Fibroblast of lung (primary cell): Measurements from ENCODE around the gene CYS1. TPM values are rescaled to one million over a fixed set of nuclear protein-coding genes. Genes with fewer than 3 reads are reported as not detected.

Experiments used
- DNase-seq, 2 donors: peaks; one replicate each; pipeline versions ENCODE4 v3.0.0 to v3.0.0-alpha.2; 2010; ENCODE audit warnings: low read depth in 2 of 2
- H2AFZ ChIP-seq: 2 replicates; pipeline ENCODE4 v1.5.1; 2012; ENCODE audit warnings: low read length, control low read depth, inconsistent platforms
- H3K27ac ChIP-seq: 2 replicates; pipeline ENCODE4 v1.5.1; 2011; ENCODE audit warnings: low read length, control low read depth; ENCODE audit not compliant: insufficient read depth
- H3K27me3 ChIP-seq: 2 replicates; pipeline ENCODE4 v1.5.1; 2011; ENCODE audit warnings: mild to moderate bottlenecking, low read length; ENCODE audit not compliant: control insufficient read depth, insufficient read depth
- H3K36me3 ChIP-seq: 2 replicates; pipeline ENCODE4 v1.5.1; 2011; ENCODE audit warnings: low read length; ENCODE audit not compliant: control insufficient read depth, insufficient read depth
- H3K4me1 ChIP-seq: 2 replicates; pipeline ENCODE4 v1.5.1; 2011; ENCODE audit warnings: low read length; ENCODE audit not compliant: control insufficient read depth, insufficient read depth; ENCODE audit errors: extremely low read depth
- H3K4me2 ChIP-seq: 2 replicates; pipeline ENCODE4 v1.5.1; 2011; ENCODE audit warnings: low read length, control low read depth; ENCODE audit not compliant: insufficient read depth; ENCODE audit errors: extremely low read depth
- H3K4me3 ChIP-seq, 4 experiments: fragments of 200-600 bp in 1 of 4; sonication (generic) in 1 of 4; replicated peaks in 1 of 4; 2 replicates each; pipeline ENCODE4 v1.5.1; 2011 to 2016; ENCODE audit warnings: low read length in 4 of 4, low read depth in 3 of 4, mild to moderate bottlenecking in 3 of 4, control low read depth in 2 of 4, inconsistent platforms in 1 of 4, mixed read lengths in 1 of 4; ENCODE audit not compliant: insufficient read depth in 1 of 4; ENCODE audit errors: control extremely low read depth in 1 of 4
- H3K79me2 ChIP-seq: 2 replicates; pipeline ENCODE4 v1.5.1; 2012; ENCODE audit warnings: mild to moderate bottlenecking, low read length, inconsistent platforms; ENCODE audit not compliant: control insufficient read depth, insufficient read depth
- H3K9ac ChIP-seq: 2 replicates; pipeline ENCODE4 v1.5.1; 2011; ENCODE audit warnings: mild to moderate bottlenecking, low read length, control low read depth; ENCODE audit not compliant: insufficient read depth
- H3K9me3 ChIP-seq: 2 replicates; pipeline ENCODE4 v1.5.1; 2012; ENCODE audit warnings: low read depth, low read length; ENCODE audit not compliant: control insufficient read depth, insufficient read depth
- H4K20me1 ChIP-seq: 2 replicates; pipeline ENCODE4 v1.5.1; 2011; ENCODE audit warnings: low read length; ENCODE audit not compliant: control insufficient read depth, insufficient read depth; ENCODE audit errors: extremely low read depth
- EZH2 ChIP-seq: IDR thresholded peaks from 2 replicates; pipeline ENCODE4 v1.5.1; 2012; ENCODE audit warnings: low read length, control low read depth, mild to moderate bottlenecking; ENCODE audit errors: missing control alignments
- polyA plus RNA-seq, 2 donors: library from polyadenylated mRNA; depleted of rRNA in 1 of 2; stranded (reverse) in 1 of 2; unstranded in 1 of 2; fragments of >200 nt; gene quantifications; 2 replicates each; pipeline ENCODE4 v1.2.1, GENCODE V29; 2011 to 2012; ENCODE audit warnings: missing spikeins in 1 of 2
- total RNA-seq: library from RNA; depleted of rRNA; stranded (reverse); fragments of >200 nt; gene quantifications from 2 replicates; pipeline ENCODE4 v1.2.1, GENCODE V29; 2014
- TF ChIP-seq, protein P1 (sequence below), 2 donors: IDR thresholded peaks in 1 of 2; conservative IDR thresholded peaks in 1 of 2; 1 replicate in 1 of 2; 2 replicates in 1 of 2; pipeline ENCODE4 v1.5.1; 2011 to 2012; ENCODE audit warnings: low read length in 2 of 2, control low read depth in 1 of 2, inconsistent platforms in 1 of 2, low read depth in 1 of 2, mild to moderate bottlenecking in 1 of 2

The CYS1 gene
- total and polyA plus RNA-seq, 2 donors (not counting 1 experiment from before 2014, with no cell fraction given) = 0.31 to 5.1 TPM

DNA sequence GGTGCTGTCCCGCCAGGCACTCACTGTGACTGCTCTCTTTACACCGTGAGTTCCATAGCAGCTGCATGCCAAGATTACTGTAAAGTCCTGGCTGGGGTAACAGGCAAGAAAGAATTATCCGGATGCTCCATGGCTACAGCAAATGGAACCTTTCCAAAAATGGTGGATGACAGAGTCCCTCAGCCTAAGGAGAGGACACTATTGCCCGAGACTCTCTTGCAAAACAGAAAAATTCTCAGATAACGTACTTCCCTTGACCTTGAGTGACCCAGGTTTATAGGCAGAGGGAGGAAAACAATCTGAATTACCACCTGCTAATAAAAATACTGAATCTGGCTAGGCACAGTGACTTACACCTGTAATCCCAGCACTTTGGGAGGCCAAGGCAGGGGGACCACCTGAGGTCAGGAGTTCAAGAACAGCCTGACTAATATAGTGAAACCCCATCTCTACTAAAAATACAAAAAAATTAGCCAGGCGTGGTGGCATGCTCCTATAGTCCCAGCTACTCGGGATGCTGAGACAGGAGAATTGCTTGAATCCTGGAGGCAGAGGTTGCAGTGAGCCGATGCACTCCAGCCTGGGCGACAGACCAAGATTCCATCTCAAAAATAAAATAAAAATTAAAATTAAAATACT is 4.5 kb downstream of the CYS1 start:
- Histone ChIP-seq H3K27me3 (peaks cover 29% of the 10 kb centered on the region), H3K79me2 (no peaks in the 10 kb centered on the region), H3K27ac (no peak overlapping the region), H3K9me3 (no peaks in the 10 kb centered on the region), H3K4me1 (no peaks in the 10 kb centered on the region), H4K20me1 (no peaks in the 10 kb centered on the region), H2AFZ (no peak overlapping the region), H3K4me2 (no peak overlapping the region), H3K4me3 (no peak overlapping the region), H3K9ac (no peak overlapping the region), H3K36me3 (no peaks in the 10 kb centered on the region)
- DNase-seq = no peak
- no peak for TF ChIP-seq EZH2
- TF ChIP-seq, protein P1, sequence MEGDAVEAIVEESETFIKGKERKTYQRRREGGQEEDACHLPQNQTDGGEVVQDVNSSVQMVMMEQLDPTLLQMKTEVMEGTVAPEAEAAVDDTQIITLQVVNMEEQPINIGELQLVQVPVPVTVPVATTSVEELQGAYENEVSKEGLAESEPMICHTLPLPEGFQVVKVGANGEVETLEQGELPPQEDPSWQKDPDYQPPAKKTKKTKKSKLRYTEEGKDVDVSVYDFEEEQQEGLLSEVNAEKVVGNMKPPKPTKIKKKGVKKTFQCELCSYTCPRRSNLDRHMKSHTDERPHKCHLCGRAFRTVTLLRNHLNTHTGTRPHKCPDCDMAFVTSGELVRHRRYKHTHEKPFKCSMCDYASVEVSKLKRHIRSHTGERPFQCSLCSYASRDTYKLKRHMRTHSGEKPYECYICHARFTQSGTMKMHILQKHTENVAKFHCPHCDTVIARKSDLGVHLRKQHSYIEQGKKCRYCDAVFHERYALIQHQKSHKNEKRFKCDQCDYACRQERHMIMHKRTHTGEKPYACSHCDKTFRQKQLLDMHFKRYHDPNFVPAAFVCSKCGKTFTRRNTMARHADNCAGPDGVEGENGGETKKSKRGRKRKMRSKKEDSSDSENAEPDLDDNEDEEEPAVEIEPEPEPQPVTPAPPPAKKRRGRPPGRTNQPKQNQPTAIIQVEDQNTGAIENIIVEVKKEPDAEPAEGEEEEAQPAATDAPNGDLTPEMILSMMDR (conservative IDR thresholded peaks at IDR 0.05 in 1 of 2, IDR thresholded peaks at IDR 0.05 in 1 of 2; ENCODE audit: low read depth in 1 of 2, low read length in 2 of 2) = no peak

DNA sequence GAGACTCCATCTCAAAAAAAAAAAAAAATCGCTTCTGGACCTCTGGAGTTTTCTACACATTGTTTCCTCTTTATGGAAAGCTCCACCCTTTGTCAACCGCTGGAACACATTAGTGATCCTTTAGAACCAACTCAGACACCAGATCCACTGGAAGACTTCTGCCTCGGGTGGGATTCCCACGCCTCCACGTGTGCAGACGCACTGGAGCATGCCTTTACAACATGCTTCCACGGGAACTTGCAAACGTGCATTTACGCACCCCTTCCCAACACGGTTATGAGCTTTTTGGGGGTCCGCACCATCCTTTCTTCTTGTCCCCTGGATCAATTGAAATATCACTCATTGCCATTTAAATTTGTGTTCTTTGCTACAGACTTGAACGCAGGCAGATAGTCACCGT is 5.1 kb downstream of the CYS1 start:
- no peak for DNase-seq
- Histone ChIP-seq H2AFZ (no peak overlapping the region), H3K79me2 (no peaks in the 10 kb centered on the region), H3K4me1 (no peaks in the 10 kb centered on the region), H4K20me1 (no peaks in the 10 kb centered on the region), H3K27me3 (peaks cover 27% of the 10 kb centered on the region), H3K27ac (no peak overlapping the region), H3K9me3 (no peaks in the 10 kb centered on the region), H3K36me3 (no peaks in the 10 kb centered on the region), H3K4me3 (no peak overlapping the region), H3K4me2 (no peak overlapping the region), H3K9ac (no peak overlapping the region)
- TF ChIP-seq, protein P1 (conservative IDR thresholded peaks at IDR 0.05 in 1 of 2, IDR thresholded peaks at IDR 0.05 in 1 of 2; ENCODE audit: low read depth in 1 of 2, low read length in 2 of 2) = no peak
- TF ChIP-seq EZH2 = no peak

DNA sequence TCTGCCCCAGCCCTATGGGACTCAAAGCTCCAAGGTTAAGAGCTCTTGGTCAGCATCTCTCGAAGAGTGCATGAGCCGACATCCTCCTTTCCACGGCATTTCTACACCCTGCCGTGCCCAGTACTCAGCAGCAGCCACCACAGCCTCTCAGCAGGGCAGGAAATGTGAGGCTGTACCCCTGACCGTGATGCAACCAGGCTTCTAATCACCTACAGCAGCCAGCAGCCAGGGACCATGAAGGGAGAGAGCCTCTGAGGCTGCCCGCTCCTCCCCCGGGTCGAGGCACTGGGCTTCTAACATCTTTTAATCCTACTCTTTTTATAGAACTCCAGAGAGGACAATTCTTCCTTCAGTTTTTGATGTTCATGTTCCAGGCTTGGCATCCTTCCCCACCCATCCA is 6.5 kb downstream of the CYS1 start:
- Histone ChIP-seq H3K36me3 (no peaks in the 10 kb centered on the region), H3K27me3 (peaks cover 27% of the 10 kb centered on the region), H3K9ac (no peak overlapping the region), H3K4me2 (no peak overlapping the region), H2AFZ (no peak overlapping the region), H3K79me2 (no peaks in the 10 kb centered on the region), H3K4me3 (no peak overlapping the region), H4K20me1 (no peaks in the 10 kb centered on the region), H3K27ac (no peak overlapping the region), H3K9me3 (no peaks in the 10 kb centered on the region), H3K4me1 (no peaks in the 10 kb centered on the region)
- TF ChIP-seq, protein P1 (conservative IDR thresholded peaks at IDR 0.05 in 1 of 2, IDR thresholded peaks at IDR 0.05 in 1 of 2; ENCODE audit: low read depth in 1 of 2, low read length in 2 of 2) = no peak
- no peak for TF ChIP-seq EZH2
- no peak for DNase-seq
